ENCODE measurements around the gene DDB1.
"Not testable (repeated sequence)": the region's sequence is repeated elsewhere in the genome, so short reads cannot be mapped to it uniquely, and the experiment has no call there.

Gene DDB1

DNA sequence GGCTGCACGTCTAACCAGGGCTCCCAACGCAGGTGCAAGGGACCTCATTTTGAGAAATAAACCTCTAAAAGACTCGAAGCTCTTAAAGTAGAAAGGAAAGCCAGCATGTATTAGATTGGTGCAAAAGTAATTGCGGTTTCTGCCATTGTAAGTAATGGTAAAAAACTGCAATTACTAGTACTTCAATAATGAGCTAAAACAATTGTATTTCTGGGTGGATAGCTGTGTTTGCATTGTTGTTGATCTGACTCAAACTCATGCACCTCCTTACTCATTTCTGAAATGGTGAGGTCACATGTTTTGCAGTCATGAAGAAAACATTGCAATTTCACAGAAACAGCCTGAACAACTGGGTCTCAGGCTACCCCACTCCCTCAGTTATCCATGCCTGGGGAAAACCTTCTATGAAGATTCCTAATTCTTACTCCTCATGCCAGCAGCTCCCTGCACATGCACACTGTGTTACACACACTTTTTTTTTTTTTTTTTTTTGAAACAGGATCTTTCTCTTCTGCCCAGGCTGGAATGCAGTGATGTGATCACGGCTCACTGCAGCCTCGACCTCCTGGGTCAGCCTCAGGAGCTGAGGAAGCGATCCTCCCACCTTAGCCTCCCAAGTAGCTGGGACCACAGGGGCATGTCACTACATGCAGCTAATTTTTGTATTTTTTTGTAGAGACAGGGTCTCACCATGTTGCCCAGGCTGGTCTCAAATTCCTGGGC, 62.4 kb downstream of the DDB1 start:
- DNase-seq (ENCODE audit: low read depth in 3 of 3), result no peak

- DNase-seq (ENCODE audit: low read depth in 3 of 3), result no peak
Observed at GRCh38 chr11:61268588-61269250, 64.2 kb downstream of the DDB1 start.

- no peak for DNase-seq (ENCODE audit: low read depth in 3 of 3)
Observed at GRCh38 chr11:61267437-61267841, 65.5 kb downstream of the DDB1 start.

DNA sequence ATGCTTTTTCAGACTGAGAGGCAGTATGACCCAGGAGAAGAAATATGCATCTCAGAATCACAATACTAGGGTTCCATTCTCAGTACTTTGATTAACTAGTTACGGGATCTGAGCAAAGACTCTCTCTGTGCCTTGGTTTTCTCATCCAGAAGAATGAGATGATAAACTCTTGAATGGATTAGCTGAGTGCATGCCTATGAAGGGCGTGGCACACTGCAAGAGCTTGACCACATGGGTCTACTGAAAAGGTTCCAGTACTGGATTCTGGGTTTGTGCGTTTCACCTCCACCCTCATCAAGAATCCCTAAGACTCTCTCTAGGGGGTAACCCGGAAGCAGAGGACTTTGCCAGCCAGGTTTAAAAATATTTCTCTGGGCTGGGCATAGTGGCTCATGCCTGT, 66.3 kb downstream of the DDB1 start:
- no peak for DNase-seq (ENCODE audit: low read depth in 3 of 3)

GRCh38 chr11:61265357-61265756, 67.5 kb downstream of the DDB1 start:
- DNase-seq (ENCODE audit: low read depth in 3 of 3), result no peak

GRCh38 chr11:61264795-61265194, 68.1 kb downstream of the DDB1 start:
- DNase-seq (ENCODE audit: low read depth in 3 of 3), result no peak

DNA sequence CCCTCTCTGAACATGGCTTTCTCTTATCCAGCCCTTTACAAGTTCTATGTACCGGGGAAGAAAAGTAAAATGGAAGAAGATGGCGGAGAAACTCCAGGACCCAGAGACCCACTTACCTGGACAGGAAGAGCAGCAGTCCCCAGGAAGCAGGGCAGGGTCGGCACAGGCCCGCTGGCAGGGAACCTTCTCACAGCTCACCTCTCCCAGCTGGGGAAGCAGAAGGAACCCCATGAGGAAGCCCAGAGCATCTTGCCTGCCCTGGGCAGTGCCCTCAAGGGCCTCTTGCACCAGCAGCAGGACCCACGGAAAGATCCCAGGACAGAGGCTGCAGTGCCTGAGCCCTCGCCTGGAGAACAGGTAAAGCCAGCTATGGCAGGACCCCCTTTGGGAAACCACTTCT, 68.5 kb downstream of the DDB1 start:
- no peak for DNase-seq (ENCODE audit: low read depth in 3 of 3)

DNA sequence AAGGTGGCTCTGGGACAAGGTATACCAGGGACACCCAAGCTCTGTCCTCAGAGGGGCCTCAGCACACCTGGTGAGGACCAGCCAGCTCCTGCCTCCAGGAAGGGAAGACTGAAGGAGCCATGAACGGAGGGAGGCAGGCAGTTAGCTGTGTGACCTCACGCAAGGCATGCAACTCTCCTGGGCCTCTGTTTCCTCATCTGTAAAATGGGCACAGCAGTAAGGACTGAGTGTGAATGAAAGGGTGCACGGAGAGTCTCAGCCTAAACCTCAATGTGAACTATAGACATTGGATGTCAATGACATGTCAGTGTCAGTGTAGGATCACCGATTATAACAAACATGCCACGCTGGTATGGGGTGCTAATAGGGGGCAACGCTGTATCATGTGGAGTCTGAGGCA, 73.5 kb downstream of the DDB1 start:
- no peak for DNase-seq (ENCODE audit: low read depth in 3 of 3)

GRCh38 chr11:61258546-61258945, 74.4 kb downstream of the DDB1 start:
- no peak for DNase-seq (ENCODE audit: low read depth in 3 of 3)

- no peak for DNase-seq (ENCODE audit: low read depth in 3 of 3)
Observed at GRCh38 chr11:61256710-61257482, 76.0 kb downstream of the DDB1 start.

DNA sequence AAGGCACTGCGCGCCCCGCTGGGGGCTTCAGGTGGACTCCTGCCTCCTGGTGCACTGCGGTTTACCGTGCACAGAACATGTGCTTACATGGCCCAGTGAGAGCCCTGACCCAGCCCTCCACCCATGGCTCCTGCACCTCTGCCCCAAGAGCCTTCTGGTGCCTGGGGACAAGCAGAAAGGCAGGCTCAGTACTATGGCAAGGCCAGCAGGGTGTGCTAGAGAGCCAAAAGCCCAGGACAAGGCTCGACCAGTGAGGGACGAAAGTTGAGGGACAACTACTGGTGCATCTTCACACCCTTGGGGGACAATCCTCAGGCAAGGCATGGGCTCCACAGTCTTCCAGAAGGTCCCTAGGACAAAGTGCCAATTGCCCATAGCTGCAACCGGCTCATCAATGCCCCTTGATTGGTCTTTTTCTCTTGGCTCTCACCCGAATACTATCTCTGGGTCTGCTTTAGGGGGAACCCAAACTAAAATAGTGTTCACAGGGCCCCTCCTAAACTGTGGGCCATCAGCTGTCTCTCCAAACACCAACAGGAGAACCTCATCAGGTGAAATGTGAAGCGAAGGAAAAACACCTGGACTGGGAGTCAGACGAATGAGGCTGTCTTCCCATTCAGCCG, 78.4 kb downstream of the DDB1 start:
- DNase-seq (ENCODE audit: low read depth in 3 of 3), result peak; percentile 33 to 60 (median 40)

DNA sequence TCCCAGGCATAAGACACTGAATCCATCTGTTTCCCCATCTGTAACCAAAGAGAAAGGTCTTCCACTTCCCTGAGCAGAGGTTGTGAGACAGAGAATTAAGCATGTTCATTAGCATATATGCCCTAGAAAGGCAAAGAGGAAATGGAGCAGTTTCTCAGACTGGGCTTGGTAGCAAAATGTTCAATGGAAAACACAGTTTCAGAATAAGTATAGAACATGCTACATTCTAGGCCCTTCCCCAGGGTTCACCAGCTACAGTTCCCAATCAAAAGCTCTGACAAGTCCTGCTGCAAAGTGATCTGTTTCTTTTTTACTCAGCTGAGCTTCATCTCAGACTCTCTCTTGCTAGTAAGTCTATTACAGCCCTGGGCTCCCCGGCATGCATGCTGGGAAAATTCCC, 80.6 kb downstream of the DDB1 start:
- DNase-seq (ENCODE audit: low read depth in 3 of 3), result not testable (repeated sequence)

GRCh38 chr11:61250796-61251765, 81.8 kb downstream of the DDB1 start:
- not testable (repeated sequence) for DNase-seq (ENCODE audit: low read depth in 3 of 3)
